ENCODE data around the gene ZNF883.
A peak's percentile ranks its signal among the peaks of the same experiment; 100 is the strongest.

The ZNF883 gene

GRCh38 chr9:113042884-113043657, 31.1 kb upstream of the ZNF883 start:
- H3K4me1 ChIP-seq, result no peaks in the 10 kb centered on the region
- intact Hi-C loops (cut with DNase I; ENCODE audit: low total_unique reads), result no loop called here
- peaks cover 25 to 98% (median 95%) of the 10 kb centered on the region in 3 donors for H3K9me3 ChIP-seq
- no peak for TF ChIP-seq CTCF (IDR thresholded peaks at IDR 0.05)
- no peak overlapping the region for H3K27ac ChIP-seq
- H3K27me3 ChIP-seq, result no peaks in the 10 kb centered on the region
- H3K36me3 ChIP-seq, result peaks cover 51 to 79% (median 69%) of the 10 kb centered on the region in 3 donors
- H3K4me3 ChIP-seq, result no peak overlapping the region
- no peak for DNase-seq

- H3K27me3 ChIP-seq, result no peaks in the 10 kb centered on the region
- H3K4me3 ChIP-seq, result no peak overlapping the region
- peaks cover 0 to 24% (median 16%) of the 10 kb centered on the region in 3 donors for H3K36me3 ChIP-seq
- no peak for DNase-seq
- H3K9me3 ChIP-seq, result peaks cover 8 to 83% (median 33%) of the 10 kb centered on the region in 3 donors
- no peaks in the 10 kb centered on the region for H3K4me1 ChIP-seq
- TF ChIP-seq CTCF (IDR thresholded peaks at IDR 0.05), result no peak
- intact Hi-C loops (cut with DNase I; ENCODE audit: low total_unique reads), result no loop called here
- H3K27ac ChIP-seq, result no peak overlapping the region
Observed at GRCh38 chr9:113026200-113026599, 14.2 kb upstream of the ZNF883 start.

GRCh38 chr9:113018247-113018646, 6.3 kb upstream of the ZNF883 start:
- H3K9me3 ChIP-seq, result peaks cover 12 to 91% (median 14%) of the 10 kb centered on the region in 3 donors
- intact Hi-C loops (cut with DNase I; ENCODE audit: low total_unique reads), result no loop called here
- H3K36me3 ChIP-seq, result peaks cover 0 to 4% (median 0%) of the 10 kb centered on the region in 3 donors
- no peaks in the 10 kb centered on the region for H3K27me3 ChIP-seq
- no peaks in the 10 kb centered on the region for H3K4me1 ChIP-seq
- no peak for TF ChIP-seq CTCF (IDR thresholded peaks at IDR 0.05)
- H3K27ac ChIP-seq, result no peak overlapping the region
- DNase-seq, result no peak
- H3K4me3 ChIP-seq, result no peak overlapping the region

- H3K4me1 ChIP-seq, result peaks cover 0 to 3% (median 0%) of the 10 kb centered on the region in 4 donors
- peak overlapping the region; percentile 33 to 43 for H3K4me3 ChIP-seq
- intact Hi-C loops (cut with DNase I; ENCODE audit: low total_unique reads), result no loop called here
- peaks cover 0 to 21% (median 3%) of the 10 kb centered on the region in 3 donors for H3K36me3 ChIP-seq
- no peaks in the 10 kb centered on the region for H3K27me3 ChIP-seq
- DNase-seq, result no peak
- H3K9me3 ChIP-seq, result peaks cover 0 to 61% (median 8%) of the 10 kb centered on the region in 3 donors
- no peak overlapping the region for H3K27ac ChIP-seq
- no peak for TF ChIP-seq CTCF (IDR thresholded peaks at IDR 0.05)
Observed at GRCh38 chr9:113012492-113012891, 500 bp upstream of the ZNF883 start.

- H3K4me3 ChIP-seq, result no peak overlapping the region
- H3K4me1 ChIP-seq, result no peaks in the 10 kb centered on the region
- no peak for DNase-seq
- peaks cover 0 to 52% (median 20%) of the 10 kb centered on the region in 3 donors for H3K36me3 ChIP-seq
- no peak for TF ChIP-seq CTCF (IDR thresholded peaks at IDR 0.05)
- H3K9me3 ChIP-seq, result peaks cover 3 to 70% (median 26%) of the 10 kb centered on the region in 3 donors
- no peak overlapping the region for H3K27ac ChIP-seq
- intact Hi-C loops (cut with DNase I; ENCODE audit: low total_unique reads), result no loop called here
- H3K27me3 ChIP-seq, result no peaks in the 10 kb centered on the region
Observed at GRCh38 chr9:113005777-113006176, 6.2 kb downstream of the ZNF883 start.
